ENCODE data around the gene TANC1. TPM values are rescaled to one million over a fixed set of nuclear protein-coding genes. Genes with fewer than 3 reads are reported as not detected.

The TANC1 gene
- total and polyA plus RNA-seq, 2 donors (not counting 3 experiments of a cell fraction or from before 2014, with no cell fraction given), result 58.9 to 99.4 TPM

DNA sequence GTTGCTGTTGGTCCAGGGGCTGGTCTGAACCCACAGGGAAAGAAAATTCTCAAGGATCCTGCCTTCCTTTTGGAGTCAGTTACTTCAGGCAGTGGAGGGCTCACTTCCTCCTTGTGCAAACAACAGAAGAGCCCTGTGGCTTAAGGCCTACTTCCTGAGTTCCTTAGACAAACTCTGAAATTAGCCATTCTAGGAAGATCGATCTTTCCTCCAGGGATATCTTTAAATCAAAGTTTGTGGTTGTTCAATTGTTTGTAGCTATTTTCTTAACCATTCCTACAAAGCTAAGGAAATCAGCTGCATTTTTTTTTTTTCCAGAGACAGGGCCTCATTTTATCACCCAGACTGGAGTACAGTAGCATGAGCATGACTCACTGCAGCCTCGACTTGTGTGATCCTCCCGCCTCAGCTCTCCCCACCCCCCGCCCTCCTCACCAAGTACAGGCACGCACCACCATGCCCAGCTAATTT is 156.0 kb downstream of the TANC1 start:
- CTCF ChIA-PET, result interaction anchor here (0.9 to 4.0 kb wide), 14 partner anchors 9 to 222 kb away, joined by 3 to 35 read pairs (median 4); no protein-coding TSS in a partner anchor

More for the DNA sequence above, 156.0 kb downstream of the TANC1 start:
- TF ChIP-seq MYC (IDR thresholded peaks at IDR 0.05; ENCODE audit: low read depth, low read length) (peak; percentile 45), JUN (IDR thresholded peaks at IDR 0.05; ENCODE audit: borderline replicate concordance, insufficient read depth, insufficient read length, low read depth) (peak; percentile 67), GATA2 (IDR thresholded peaks at IDR 0.05; ENCODE audit: insufficient read depth, insufficient read length, low read depth, low read length) (peak; percentile 91), EZH2 (IDR thresholded peaks at IDR 0.05; ENCODE audit: borderline replicate concordance, low read depth, low read length, severe bottlenecking) (no peak), FOS (IDR thresholded peaks at IDR 0.05; ENCODE audit: borderline replicate concordance, insufficient read depth, low read length) (peak; percentile 91), POLR2A (IDR thresholded peaks at IDR 0.05; ENCODE audit: low read depth, low read length) (peak; percentile 52), POLR2AphosphoS5 (IDR thresholded peaks at IDR 0.05; ENCODE audit: insufficient read depth, low read depth, low read length) (peak; percentile 79)
- TF ChIP-seq, protein P1, sequence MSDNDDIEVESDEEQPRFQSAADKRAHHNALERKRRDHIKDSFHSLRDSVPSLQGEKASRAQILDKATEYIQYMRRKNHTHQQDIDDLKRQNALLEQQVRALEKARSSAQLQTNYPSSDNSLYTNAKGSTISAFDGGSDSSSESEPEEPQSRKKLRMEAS (IDR thresholded peaks at IDR 0.05; ENCODE audit: insufficient read depth, insufficient read length), result no peak
- TF ChIP-seq, protein P2, sequence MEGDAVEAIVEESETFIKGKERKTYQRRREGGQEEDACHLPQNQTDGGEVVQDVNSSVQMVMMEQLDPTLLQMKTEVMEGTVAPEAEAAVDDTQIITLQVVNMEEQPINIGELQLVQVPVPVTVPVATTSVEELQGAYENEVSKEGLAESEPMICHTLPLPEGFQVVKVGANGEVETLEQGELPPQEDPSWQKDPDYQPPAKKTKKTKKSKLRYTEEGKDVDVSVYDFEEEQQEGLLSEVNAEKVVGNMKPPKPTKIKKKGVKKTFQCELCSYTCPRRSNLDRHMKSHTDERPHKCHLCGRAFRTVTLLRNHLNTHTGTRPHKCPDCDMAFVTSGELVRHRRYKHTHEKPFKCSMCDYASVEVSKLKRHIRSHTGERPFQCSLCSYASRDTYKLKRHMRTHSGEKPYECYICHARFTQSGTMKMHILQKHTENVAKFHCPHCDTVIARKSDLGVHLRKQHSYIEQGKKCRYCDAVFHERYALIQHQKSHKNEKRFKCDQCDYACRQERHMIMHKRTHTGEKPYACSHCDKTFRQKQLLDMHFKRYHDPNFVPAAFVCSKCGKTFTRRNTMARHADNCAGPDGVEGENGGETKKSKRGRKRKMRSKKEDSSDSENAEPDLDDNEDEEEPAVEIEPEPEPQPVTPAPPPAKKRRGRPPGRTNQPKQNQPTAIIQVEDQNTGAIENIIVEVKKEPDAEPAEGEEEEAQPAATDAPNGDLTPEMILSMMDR (IDR thresholded peaks at IDR 0.05; ENCODE audit: extremely low read depth in 1 of 2, insufficient read depth in 1 of 2, low read depth in 1 of 2, low read length in 2 of 2), result no peak
- peak overlapping the region; percentile 84 for H3K27ac ChIP-seq (ENCODE audit: insufficient read depth, low read depth, low read length)
- H3K9me3 ChIP-seq (replicated peaks; ENCODE audit: control insufficient read depth, insufficient read depth, low read length), result no peaks in the 10 kb centered on the region
- peak; percentile 92 for DNase-seq (ENCODE audit: low read depth, low spot score)
- peak; percentile 94 for FAIRE-seq
- peaks cover 35% of the 10 kb centered on the region for H3K4me1 ChIP-seq (ENCODE audit: control insufficient read depth, extremely low read depth, insufficient read depth, low read length)
- H3K9me1 ChIP-seq (replicated peaks; ENCODE audit: control insufficient read depth, extremely low read depth, insufficient read depth, low read length), result no peaks in the 10 kb centered on the region
- H3K27me3 ChIP-seq (ENCODE audit: control insufficient read depth in 2 of 2, insufficient read depth in 2 of 2, low read length in 2 of 2), result no peaks in the 10 kb centered on the region
- intact Hi-C loops (cut with micrococcal nuclease) (loop anchor here (1.0 kb wide), 3 partner anchors 8 to 64 kb away; no protein-coding TSS in a partner anchor), dilution Hi-C loops (cut with MboI; ENCODE audit: extremely low pct_ligation_motif_present, low sequenced_read_pairs) (no loop called here)
- no TSS peak for BruUV-seq (replicated peaks)
- H3K4me2 ChIP-seq (ENCODE audit: insufficient read depth, low read length), result peak overlapping the region; percentile 45
- no peak overlapping the region for H2AFZ ChIP-seq (ENCODE audit: low read depth, low read length)
- peaks cover 2 to 4% of the 10 kb centered on the region in 2 experiments for H3K36me3 ChIP-seq (ENCODE audit: control insufficient read depth in 2 of 2, extremely low read depth in 1 of 2, insufficient read depth in 2 of 2, low read length in 2 of 2)
- H3K79me2 ChIP-seq (ENCODE audit: control insufficient read depth, insufficient read depth, low read length), result peaks cover 50% of the 10 kb centered on the region
- POLR2A ChIA-PET, result interaction anchor here (0.5 to 1.2 kb wide), 6 partner anchors 9 to 144 kb away, joined by 3 to 4 read pairs (median 4); no protein-coding TSS in a partner anchor
- no peak overlapping the region for H3K4me3 ChIP-seq (replicated peaks in 1 of 3; ENCODE audit: insufficient read depth in 1 of 3, low read depth in 1 of 3, low read length in 3 of 3)
- H4K20me1 ChIP-seq (replicated peaks; ENCODE audit: control insufficient read depth, extremely low read depth, insufficient read depth, low read length), result no peaks in the 10 kb centered on the region
- peak overlapping the region; percentile 54 for H3K9ac ChIP-seq (replicated peaks; ENCODE audit: extremely low read depth, insufficient read depth, low read length)
